ENCODE results near the gene MCM5.
"Not testable (repeated sequence)": the region's sequence is repeated elsewhere in the genome, so short reads cannot be mapped to it uniquely, and the experiment has no call there.

The MCM5 gene

GRCh38 chr22:35463231-35463933, 63.4 kb downstream of the MCM5 start:
- no peak for DNase-seq (ENCODE audit: insufficient read length, low spot score)
- no peak for TF ChIP-seq POLR2A (IDR thresholded peaks at IDR 0.05; ENCODE audit: low read depth, low read length)
- no peak for TF ChIP-seq POLR2AphosphoS5 (IDR thresholded peaks at IDR 0.05; ENCODE audit: low read depth, low read length)
- no peak for TF ChIP-seq PAX5 (IDR thresholded peaks at IDR 0.05; ENCODE audit: insufficient read depth, low read length, severe bottlenecking)
- TF ChIP-seq SPI1 (IDR thresholded peaks at IDR 0.05; ENCODE audit: low read depth, low read length) = no peak
- no peak for TF ChIP-seq POU2F2 (IDR thresholded peaks at IDR 0.05; ENCODE audit: low read depth, low read length)
- TF ChIP-seq TAF1 (IDR thresholded peaks at IDR 0.05; ENCODE audit: low read depth, low read length) = no peak
- no peak for FAIRE-seq

GRCh38 chr22:35464399-35464798, 64.5 kb downstream of the MCM5 start:
- no peak for DNase-seq (ENCODE audit: insufficient read length, low spot score)
- no peak for FAIRE-seq
- TF ChIP-seq PAX5 (IDR thresholded peaks at IDR 0.05; ENCODE audit: insufficient read depth, low read length, severe bottlenecking) = no peak
- TF ChIP-seq POLR2A (IDR thresholded peaks at IDR 0.05; ENCODE audit: low read depth, low read length) = no peak
- TF ChIP-seq SPI1 (IDR thresholded peaks at IDR 0.05; ENCODE audit: low read depth, low read length) = no peak
- TF ChIP-seq TAF1 (IDR thresholded peaks at IDR 0.05; ENCODE audit: low read depth, low read length) = no peak
- TF ChIP-seq POU2F2 (IDR thresholded peaks at IDR 0.05; ENCODE audit: low read depth, low read length) = no peak
- TF ChIP-seq POLR2AphosphoS5 (IDR thresholded peaks at IDR 0.05; ENCODE audit: low read depth, low read length) = no peak

- FAIRE-seq (no peak), DNase-seq (ENCODE audit: insufficient read length, low spot score) (no peak)
- no peak for TF ChIP-seq PAX5 (IDR thresholded peaks at IDR 0.05; ENCODE audit: insufficient read depth, low read length, severe bottlenecking)
- TF ChIP-seq TAF1 (IDR thresholded peaks at IDR 0.05; ENCODE audit: low read depth, low read length) = no peak
- no peak for TF ChIP-seq POU2F2 (IDR thresholded peaks at IDR 0.05; ENCODE audit: low read depth, low read length)
- no peak for TF ChIP-seq POLR2AphosphoS5 (IDR thresholded peaks at IDR 0.05; ENCODE audit: low read depth, low read length)
- no peak for TF ChIP-seq POLR2A (IDR thresholded peaks at IDR 0.05; ENCODE audit: low read depth, low read length)
- TF ChIP-seq SPI1 (IDR thresholded peaks at IDR 0.05; ENCODE audit: low read depth, low read length) = no peak
Measured at GRCh38 chr22:35465109-35465701, 65.3 kb downstream of the MCM5 start.

- no peak for DNase-seq (ENCODE audit: insufficient read length, low spot score)
- TF ChIP-seq SPI1 (IDR thresholded peaks at IDR 0.05; ENCODE audit: low read depth, low read length) (no peak), PAX5 (IDR thresholded peaks at IDR 0.05; ENCODE audit: insufficient read depth, low read length, severe bottlenecking) (no peak), POU2F2 (IDR thresholded peaks at IDR 0.05; ENCODE audit: low read depth, low read length) (no peak), TAF1 (IDR thresholded peaks at IDR 0.05; ENCODE audit: low read depth, low read length) (no peak), POLR2AphosphoS5 (IDR thresholded peaks at IDR 0.05; ENCODE audit: low read depth, low read length) (no peak), POLR2A (IDR thresholded peaks at IDR 0.05; ENCODE audit: low read depth, low read length) (no peak)
- no peak for FAIRE-seq
Measured at GRCh38 chr22:35467681-35468434, 67.9 kb downstream of the MCM5 start.

- TF ChIP-seq PAX5 (IDR thresholded peaks at IDR 0.05; ENCODE audit: insufficient read depth, low read length, severe bottlenecking) (no peak), TAF1 (IDR thresholded peaks at IDR 0.05; ENCODE audit: low read depth, low read length) (no peak), POLR2AphosphoS5 (IDR thresholded peaks at IDR 0.05; ENCODE audit: low read depth, low read length) (no peak), POLR2A (IDR thresholded peaks at IDR 0.05; ENCODE audit: low read depth, low read length) (no peak)
- FAIRE-seq (no peak), DNase-seq (ENCODE audit: insufficient read length, low spot score) (no peak)
Measured at GRCh38 chr22:35470903-35471321, 71.0 kb downstream of the MCM5 start.

- FAIRE-seq; DNase-seq (ENCODE audit: insufficient read length, low spot score): not testable (repeated sequence)
Measured at GRCh38 chr22:35471566-35471965, 71.6 kb downstream of the MCM5 start.

GRCh38 chr22:35472488-35472887, 72.5 kb downstream of the MCM5 start:
- no peak for DNase-seq (ENCODE audit: insufficient read length, low spot score)
- no peak for TF ChIP-seq PAX5 (IDR thresholded peaks at IDR 0.05; ENCODE audit: insufficient read depth, low read length, severe bottlenecking)
- no peak for TF ChIP-seq POLR2A (IDR thresholded peaks at IDR 0.05; ENCODE audit: low read depth, low read length)
- no peak for TF ChIP-seq TAF1 (IDR thresholded peaks at IDR 0.05; ENCODE audit: low read depth, low read length)
- no peak for TF ChIP-seq POU2F2 (IDR thresholded peaks at IDR 0.05; ENCODE audit: low read depth, low read length)
- no peak for TF ChIP-seq SPI1 (IDR thresholded peaks at IDR 0.05; ENCODE audit: low read depth, low read length)
- TF ChIP-seq POLR2AphosphoS5 (IDR thresholded peaks at IDR 0.05; ENCODE audit: low read depth, low read length) = no peak
- FAIRE-seq = no peak

- FAIRE-seq (no peak), DNase-seq (ENCODE audit: insufficient read length, low spot score) (no peak)
- TF ChIP-seq SPI1 (IDR thresholded peaks at IDR 0.05; ENCODE audit: low read depth, low read length) = no peak
- no peak for TF ChIP-seq POU2F2 (IDR thresholded peaks at IDR 0.05; ENCODE audit: low read depth, low read length)
- no peak for TF ChIP-seq PAX5 (IDR thresholded peaks at IDR 0.05; ENCODE audit: insufficient read depth, low read length, severe bottlenecking)
- TF ChIP-seq TAF1 (IDR thresholded peaks at IDR 0.05; ENCODE audit: low read depth, low read length) = no peak
- TF ChIP-seq POLR2A (IDR thresholded peaks at IDR 0.05; ENCODE audit: low read depth, low read length) = no peak
- no peak for TF ChIP-seq POLR2AphosphoS5 (IDR thresholded peaks at IDR 0.05; ENCODE audit: low read depth, low read length)
Measured at GRCh38 chr22:35473971-35474370, 74.0 kb downstream of the MCM5 start.
